Activated CD8-positive, alpha-beta memory T cell treated with anti-CD3 and anti-CD28 coated beads for 4 hours (primary cell): Measurements from ENCODE around the gene HABP2.

ENCODE experiments used
- DNase-seq, 2 donors: peaks; one replicate each; pipeline ENCODE4 v3.0.0-alpha.2; 2020; ENCODE audit warnings: low read depth in 2 of 2

Gene HABP2

GRCh38 chr10:113552701-113553100, at the start of gene HABP2:
HABP2 (plus strand) TSS chr10:113553053; CDS start chr10:113553122, 69 bp downstream.
- DNase-seq = no peak

GRCh38 chr10:113503930-113504329, 48.9 kb upstream of the HABP2 start:
- no peak for DNase-seq

DNA sequence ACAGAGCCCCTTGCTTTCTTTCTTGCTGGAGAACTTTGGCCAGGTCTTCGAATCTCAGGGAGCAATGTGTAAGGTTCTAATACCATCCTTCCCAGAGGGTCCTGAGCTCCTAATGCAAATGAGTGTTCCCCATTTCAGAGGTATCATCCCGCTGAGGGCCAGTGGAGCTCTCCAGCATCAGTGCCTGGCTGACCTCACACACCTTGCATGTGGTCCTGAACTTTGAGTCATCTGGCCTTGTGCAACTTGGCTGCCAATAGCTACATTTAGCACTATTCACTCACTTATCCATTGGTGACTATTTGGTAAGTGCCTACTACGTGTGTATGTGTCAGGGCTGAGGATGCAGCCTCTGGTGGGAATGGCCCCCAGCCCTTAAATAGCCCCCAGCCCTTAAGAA, 48.4 kb upstream of the HABP2 start:
- DNase-seq = no peak

- DNase-seq = no peak
Observed at GRCh38 chr10:113506476-113506875, 46.4 kb upstream of the HABP2 start.

- DNase-seq = no peak
Observed at GRCh38 chr10:113511419-113511818, 41.4 kb upstream of the HABP2 start.

- DNase-seq = no peak
Observed at GRCh38 chr10:113515161-113515560, 37.7 kb upstream of the HABP2 start.

- no peak for DNase-seq
Observed at GRCh38 chr10:113515601-113516000, 37.3 kb upstream of the HABP2 start.

DNA sequence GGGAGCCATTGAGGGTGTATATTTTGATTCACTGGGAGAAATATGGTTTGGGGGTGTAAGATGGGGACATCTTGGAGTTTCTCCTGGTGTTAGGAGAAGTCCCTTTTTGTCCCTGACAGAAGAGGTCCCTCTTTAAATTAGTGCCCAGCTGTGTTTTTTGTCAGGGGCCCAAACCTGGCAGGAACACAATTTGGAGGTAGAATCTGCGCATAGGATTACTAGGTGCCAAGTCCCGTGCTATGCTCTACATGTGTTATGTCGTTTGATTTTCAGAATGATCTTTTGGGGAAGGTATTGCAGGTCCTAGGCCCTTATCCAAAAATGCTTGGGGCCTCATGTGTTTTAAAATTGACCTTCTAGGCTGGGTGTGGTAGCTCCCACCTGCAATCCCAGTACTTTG, 36.8 kb upstream of the HABP2 start:
- DNase-seq = no peak

DNA sequence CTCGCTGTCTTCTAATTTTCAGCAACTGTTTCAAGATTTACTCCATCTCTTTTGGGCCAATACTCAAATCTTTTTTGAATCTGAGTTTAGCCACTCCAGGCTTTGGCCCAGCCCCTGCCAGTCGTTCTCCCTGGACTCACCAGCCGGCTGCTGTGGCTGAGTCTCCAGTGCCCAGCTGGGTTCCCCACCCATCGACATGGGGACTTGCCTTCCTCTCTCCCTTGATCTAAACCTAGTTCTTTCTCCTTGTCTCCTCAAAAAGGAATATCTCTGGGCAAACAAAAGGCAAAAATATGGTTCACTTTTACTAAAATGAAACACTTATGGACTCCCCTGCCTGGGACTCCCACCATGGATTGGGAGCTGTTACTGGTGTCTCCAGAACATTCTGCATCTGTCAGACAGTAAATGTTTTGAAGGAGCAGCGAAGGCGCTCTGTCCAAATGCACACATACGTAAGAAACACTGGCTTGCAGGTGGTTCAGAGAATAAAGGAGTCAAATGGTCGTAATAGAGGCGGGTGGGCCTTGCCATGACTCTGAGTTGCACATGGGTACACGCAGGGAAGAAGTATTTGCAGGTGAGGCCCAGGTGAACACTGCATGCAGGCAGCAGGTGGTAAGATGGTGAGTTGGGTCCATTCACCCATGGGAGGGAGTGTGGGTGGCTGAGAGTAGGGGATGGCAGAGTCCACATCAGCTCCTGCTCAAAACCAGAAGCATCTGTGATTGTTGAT, 35.5 kb upstream of the HABP2 start:
- no peak for DNase-seq

GRCh38 chr10:113517901-113518260, 35.0 kb upstream of the HABP2 start:
- DNase-seq = no peak

DNA sequence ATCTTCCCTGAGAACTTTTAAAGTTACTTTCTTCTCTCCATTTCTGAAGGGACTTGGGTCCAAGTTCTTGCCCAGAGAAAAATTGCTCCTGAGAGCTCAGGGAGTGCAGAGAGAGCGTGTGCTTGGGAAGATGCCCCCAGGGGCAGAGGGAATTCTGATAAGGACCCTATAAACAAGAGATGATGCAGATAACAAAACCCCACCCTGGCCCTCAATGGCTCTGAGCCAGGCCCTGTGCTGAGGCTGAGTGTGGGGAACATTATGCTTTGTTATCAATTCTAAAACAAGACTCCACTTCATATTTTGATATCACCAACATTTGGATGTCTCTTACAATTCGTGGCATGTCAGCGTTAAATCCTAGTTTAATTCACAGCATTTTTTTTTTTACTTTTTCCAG, 34.4 kb upstream of the HABP2 start:
- no peak for DNase-seq

DNA sequence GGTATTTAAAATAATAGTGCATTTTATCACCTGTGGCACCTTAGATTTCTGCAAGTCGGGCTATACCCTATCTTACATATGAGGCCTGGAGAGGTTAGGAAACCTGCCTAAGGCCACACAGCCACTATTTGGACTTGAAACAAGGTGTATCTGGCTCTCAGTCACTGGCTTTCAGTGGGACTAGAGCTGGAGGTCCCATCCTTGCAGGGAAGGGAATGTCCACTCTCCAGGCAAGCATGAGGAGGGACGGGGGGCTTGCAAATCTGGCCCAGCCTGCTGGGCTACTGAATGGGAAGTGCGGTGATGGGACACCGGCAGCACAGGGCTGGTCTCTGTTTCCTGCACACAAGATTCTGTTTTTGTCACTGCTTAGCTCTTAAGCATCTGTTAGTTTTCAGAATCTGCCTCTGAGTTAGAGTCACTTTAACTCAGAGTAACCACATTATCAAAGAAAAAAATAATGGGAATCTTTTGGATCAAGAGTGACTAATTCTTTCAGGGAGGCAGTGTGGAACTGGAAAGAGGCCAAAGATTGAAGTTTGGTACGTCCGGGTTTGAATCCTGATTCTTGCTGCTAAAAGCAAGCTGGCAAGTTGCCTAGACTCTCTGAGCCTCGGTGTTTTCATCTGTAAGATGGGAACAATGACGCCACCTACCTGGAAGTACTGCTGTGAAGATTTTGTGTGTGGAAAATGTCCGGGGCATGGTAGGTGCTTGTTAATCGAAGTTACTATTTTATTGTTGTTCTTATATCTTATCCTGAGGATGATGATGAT, 33.8 kb upstream of the HABP2 start:
- DNase-seq = no peak

DNA sequence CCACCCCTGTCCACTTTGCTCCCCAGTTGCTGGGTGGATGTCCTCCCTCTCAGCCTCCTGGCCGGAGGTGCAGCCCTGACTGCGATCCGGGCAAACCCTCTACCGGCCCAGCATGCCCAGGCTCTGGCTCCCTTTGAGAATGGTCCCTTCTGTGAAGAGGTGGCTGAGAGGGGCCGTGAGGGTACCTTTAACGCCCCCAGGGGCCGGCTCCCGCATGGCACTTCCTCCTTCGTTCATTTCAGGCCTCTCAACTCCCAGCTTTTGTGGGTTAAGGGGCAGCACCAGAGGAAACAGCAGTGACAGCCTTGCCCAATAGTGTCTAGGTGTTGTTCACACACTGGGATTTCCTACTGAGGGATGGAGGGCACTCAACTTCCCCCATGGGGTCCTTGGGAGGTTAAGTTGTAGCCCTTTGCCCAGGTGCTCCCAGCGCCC, 33.2 kb upstream of the HABP2 start:
- no peak for DNase-seq

DNA sequence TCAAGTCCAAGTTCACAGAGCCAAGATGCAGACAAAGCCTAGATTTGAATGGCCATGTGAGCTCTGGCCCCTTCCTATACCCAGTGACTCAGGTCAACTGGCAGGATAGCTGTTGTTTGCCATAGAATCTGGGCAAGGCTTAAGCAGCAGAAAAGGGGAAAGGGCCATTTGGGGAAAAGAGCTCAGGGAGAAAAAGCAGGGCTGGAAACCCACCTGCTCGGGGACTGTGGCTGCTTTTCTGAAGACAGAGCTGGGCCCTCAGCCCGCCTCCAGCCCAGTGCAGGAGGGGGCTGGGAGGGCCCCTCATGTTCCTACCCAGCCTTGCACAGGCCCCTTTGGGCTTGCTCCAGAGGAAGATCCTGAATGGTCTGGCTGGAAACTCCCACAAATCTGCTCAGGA, 32.6 kb upstream of the HABP2 start:
- DNase-seq = no peak

- no peak for DNase-seq
Observed at GRCh38 chr10:113520690-113521474, 32.0 kb upstream of the HABP2 start.

- no peak for DNase-seq
Observed at GRCh38 chr10:113521475-113521795, 31.4 kb upstream of the HABP2 start.

DNA sequence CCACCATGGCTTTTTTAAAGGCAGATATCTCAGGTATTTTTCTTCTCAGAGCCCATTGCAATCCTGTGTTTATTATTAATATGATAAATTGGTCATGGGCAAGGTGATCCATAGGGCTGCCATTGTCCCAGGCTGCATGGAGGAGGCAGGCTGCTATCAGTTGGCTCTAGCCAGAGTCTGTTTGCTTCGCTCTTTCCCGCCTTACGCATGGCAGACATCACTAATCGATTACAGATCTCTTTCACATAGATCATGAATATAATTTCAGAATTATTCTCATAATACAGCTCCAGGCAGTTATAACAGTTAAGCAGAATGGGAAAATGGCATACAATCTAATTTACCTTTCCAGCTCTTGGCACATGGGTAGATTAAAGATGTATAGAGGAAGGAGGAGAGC, 30.4 kb upstream of the HABP2 start:
- DNase-seq = no peak

DNA sequence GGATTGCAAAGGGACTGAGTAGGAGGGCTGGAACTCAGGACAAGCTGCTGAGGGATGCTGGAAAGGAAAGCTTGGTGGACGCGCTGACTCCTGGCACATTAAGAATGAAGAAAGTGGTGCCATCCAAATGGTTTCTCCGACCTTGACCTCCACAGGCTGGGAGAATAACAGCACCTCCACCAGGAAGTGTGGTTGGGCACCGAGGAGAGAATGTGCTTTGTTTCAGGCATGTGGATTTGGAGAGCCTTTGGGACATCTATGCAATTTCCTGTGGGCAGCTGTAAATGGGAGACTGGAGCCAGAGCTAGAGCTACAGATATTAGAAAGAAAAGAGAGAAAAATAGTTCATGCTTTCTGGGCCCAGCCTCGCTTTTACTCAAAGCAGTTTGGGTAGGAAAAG, 29.8 kb upstream of the HABP2 start:
- no peak for DNase-seq

GRCh38 chr10:113523628-113524027, 29.2 kb upstream of the HABP2 start:
- no peak for DNase-seq

DNA sequence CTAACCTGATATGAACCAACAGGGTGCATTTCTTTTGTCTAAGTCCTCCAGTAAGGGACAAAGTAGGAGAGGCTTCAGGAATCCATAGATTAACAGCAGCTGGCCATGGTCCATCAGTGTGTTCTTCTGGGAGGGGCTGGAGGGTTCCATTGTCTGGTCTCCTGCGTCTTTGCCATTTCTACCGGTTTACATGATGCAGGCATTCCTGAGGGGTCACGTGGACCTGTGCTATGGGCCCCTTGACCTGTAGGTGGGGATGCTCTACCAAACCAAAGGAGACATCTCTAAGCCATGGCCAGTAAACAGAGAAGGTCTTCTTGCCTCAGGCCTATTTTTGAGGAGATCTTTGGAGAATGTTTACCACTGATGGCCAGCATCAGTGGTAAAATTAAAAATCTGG, 28.7 kb upstream of the HABP2 start:
- no peak for DNase-seq

- no peak for DNase-seq
Observed at GRCh38 chr10:113524539-113525490, 28.0 kb upstream of the HABP2 start.

- no peak for DNase-seq
Observed at GRCh38 chr10:113525713-113526112, 27.1 kb upstream of the HABP2 start.
